GM12874 (cell line): ENCODE results near the gene S100A3.

Experiments used
- TF ChIP-seq, protein P1 (sequence below): IDR thresholded peaks from 2 replicates; pipeline ENCODE4 v1.5.1; 2011; ENCODE audit warnings: low read depth, mild to moderate bottlenecking, control low read depth, low read length, moderate library complexity; ENCODE audit not compliant: insufficient read depth

S100A3 gene

DNA sequence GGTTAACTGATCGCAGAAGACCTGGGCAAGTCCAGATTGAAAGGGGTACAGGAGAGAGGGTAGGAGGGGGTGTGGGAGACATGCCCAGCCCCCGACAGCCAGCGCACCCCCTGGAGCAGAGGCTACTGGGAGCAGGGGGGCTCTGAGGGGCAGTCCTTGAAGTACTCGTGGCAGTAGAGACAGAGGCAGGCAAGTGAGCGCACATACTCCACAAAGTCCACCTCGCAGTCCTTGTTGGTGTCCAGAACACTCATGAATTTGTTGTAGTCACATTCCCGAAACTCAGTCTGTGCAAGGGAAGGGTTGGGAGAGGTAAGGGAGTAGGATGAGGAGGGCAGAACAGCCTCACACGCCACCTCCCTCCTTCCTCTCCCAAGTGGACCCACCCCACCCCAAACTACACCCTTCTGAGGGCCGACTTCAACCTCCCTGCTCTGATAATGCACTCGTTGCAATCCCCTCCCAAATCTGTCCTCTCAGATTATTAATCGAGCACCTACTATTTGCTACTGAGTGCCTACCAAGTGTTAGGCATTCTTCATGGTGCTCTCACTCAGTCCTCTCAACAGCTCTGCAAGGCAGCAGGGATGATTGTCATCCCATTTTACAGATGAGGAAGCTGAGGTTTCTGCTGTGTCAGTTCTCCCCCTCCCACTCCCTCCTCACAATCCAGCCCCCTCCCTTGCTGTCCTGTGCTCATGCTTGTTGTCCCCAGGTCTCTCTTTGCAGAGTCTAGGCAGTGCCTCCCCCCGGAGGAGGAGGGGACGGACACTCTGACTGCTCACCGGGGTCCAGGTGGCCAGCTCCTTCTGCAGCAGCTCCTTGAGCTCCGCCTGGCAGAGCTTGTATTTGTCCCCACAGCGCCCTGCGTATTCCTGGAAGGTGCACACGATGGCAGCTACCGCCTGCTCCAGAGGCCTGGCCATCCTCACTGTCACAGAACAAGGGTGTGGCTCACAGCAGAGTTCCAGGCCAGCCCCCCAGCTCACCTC, 1.2 kb downstream of the S100A3 start:
- TF ChIP-seq, protein P1, sequence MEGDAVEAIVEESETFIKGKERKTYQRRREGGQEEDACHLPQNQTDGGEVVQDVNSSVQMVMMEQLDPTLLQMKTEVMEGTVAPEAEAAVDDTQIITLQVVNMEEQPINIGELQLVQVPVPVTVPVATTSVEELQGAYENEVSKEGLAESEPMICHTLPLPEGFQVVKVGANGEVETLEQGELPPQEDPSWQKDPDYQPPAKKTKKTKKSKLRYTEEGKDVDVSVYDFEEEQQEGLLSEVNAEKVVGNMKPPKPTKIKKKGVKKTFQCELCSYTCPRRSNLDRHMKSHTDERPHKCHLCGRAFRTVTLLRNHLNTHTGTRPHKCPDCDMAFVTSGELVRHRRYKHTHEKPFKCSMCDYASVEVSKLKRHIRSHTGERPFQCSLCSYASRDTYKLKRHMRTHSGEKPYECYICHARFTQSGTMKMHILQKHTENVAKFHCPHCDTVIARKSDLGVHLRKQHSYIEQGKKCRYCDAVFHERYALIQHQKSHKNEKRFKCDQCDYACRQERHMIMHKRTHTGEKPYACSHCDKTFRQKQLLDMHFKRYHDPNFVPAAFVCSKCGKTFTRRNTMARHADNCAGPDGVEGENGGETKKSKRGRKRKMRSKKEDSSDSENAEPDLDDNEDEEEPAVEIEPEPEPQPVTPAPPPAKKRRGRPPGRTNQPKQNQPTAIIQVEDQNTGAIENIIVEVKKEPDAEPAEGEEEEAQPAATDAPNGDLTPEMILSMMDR = no peak

DNA sequence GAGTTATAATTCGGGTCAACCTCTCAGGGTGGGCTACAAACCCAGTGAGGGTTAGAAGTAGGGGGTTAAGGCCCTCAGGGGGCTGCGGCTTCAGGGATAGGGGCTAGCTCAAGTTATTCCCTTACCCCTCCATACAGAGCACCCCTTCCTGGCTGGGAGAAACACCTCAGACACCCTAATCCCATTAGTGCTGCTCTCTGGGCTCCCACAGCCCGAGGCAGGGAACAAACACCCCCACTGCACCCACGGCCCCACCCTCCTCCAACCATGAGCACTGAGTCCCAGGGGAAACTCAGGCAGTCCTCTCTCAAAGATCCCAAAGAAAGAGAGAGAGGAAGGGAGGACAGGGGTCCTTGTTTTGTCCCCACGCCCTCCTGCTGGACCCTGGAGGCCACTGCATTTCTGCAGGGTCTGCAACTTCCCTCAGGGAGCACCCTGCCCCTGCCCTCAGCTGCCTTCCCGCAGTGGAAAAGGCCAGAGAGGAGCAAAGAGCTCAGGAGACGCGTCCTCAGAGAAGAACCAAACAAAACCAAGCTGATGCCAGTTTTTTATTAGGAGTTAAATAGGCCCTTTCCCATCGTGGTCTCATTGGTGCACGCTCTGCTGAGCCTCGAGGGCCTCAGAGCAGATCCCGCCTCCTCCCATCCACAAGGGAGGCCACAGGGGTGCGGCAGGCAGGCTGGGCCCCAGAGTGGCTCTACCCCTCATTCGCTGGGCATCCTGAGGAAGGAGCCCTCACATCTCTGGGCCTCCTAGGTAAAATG, 2.1 kb downstream of the S100A3 start:
- TF ChIP-seq, protein P1 = no peak

DNA sequence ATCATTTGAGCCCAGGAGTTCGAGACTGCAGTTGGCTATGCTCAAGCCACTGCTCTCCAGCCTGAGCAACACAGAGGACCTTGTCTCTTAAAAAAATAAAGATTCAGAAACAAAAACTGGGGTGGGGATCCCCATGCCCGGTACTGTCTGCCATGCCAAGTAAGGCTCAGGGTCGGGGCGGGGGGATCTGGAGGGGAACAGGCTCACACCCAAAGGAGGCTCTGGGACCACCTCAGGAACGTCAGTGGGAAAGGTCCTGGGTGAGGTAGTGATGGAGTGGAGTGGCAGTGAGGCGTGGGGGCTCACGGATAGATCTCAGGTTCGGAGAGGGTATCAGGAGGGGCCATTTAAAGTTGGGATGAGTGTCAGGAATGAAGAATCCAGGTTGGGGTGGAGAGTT, 2.7 kb downstream of the S100A3 start:
- TF ChIP-seq, protein P1 = no peak

DNA sequence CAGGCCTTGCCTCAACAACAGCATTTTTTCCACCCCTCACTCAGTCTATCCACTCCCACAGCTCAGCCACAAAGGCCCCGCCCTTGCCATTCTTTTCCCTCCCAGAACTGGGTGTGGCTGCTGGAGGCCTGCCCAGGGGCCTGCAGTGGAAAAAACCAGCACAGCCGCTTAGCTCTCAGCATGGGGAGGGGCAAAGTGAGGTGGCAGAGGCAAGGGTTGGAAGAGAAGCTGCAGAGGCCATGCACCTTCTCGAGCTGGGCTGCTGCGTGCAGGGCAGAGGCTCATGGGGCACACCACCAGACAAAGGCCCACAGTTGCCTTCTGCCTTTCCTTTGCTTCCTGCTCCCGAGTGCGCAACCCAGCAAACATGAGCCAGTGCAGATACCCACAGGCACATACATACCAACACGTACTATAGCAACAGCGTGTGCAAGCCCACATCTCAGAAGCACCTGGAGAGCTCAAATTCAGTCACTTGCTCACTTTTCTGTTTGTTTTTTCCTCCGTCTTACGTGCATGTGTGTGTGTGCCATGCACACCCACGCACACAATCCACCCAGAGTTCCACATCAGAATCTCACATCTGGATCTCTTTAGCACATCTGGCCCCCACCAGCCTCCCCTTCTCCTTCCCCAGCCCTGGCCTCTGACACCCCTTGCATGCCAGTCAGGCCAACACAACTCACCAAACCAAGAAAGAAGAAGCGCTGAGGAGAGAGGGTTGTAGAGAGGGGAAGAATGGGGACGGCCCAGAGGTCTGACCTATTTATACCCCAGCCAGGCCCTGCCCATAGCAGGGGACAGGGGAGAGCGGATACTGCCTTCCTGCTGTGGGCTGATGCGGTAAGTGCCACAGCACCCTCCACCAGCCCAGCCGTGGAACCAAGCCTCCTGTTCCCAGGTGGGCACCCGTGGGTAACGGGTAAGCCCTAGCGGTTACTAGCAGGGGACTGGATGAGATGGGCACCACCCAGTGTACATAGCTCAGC, 3.7 kb downstream of the S100A3 start, which contains the start of gene S100A4:
Gene S100A4 (minus strand): TSS at position 740 of the 989 bp plus-strand sequence. CDS start 1,012 bp downstream, outside the sequence.
- TF ChIP-seq, protein P1 = no peak

DNA sequence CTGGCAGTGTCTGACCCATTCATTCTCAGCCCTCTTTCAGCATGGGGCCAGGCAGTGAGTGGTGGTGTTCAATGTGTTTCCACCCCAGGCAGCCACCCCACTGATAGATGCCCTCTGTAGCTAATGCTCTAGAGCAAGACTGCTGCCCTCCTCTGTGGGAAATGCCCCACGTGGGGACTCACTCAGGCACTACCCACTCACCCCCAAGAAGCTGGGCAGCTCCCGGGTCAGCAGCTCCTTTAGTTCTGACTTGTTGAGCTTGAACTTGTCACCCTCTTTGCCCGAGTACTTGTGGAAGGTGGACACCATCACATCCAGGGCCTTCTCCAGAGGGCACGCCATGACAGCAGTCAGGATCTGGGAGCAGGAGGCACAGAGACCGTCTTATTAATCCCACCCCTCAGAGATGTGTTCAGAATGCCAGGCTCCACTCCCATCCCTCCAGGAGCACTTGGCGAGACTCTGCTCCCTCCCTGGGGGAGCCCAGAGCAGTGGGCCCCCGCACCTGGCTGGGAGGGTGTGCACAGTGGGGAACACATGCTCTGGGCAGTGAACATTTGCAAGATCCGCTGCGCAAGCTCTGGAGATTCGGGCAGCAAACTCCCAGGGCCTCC, 4.5 kb downstream of the S100A3 start:
- TF ChIP-seq, protein P1 = no peak

DNA sequence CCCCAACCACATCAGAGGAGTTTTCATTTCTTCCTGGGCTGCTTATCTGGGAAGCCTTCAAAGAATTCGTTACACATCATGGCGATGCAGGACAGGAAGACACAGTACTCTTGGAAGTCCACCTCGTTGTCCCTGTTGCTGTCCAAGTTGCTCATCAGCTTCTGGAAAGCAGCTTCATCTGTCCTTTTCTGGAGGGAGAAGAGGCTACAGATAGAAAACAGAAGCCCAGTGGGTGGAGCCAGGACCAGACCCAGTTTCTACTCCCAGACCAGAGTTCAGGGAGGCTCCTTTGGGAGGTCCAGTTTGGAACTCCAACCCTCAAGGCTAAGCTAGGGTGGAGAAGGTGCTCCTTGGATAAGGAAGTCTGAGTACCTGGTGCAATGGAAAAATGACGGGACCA, 5.3 kb downstream of the S100A3 start:
- TF ChIP-seq, protein P1 = no peak
